Heart left ventricle (tissue), 13 donors: ENCODE measurements around the gene DMTF1.

Experiments
- CTCF ChIP-seq, 12 donors: fragments of 200-600 bp; sonication (generic) in 4 of 12; IDR thresholded peaks; one replicate each; pipeline versions ENCODE4 v1.5.0 to v1.8.0; 2018 to 2022; ENCODE audit warnings: antibody characterized with exemption in 12 of 12, mild to moderate bottlenecking in 5 of 12
- POLR2A ChIP-seq, 2 donors: fragments of 450-650 bp; IDR thresholded peaks; one replicate each; pipeline ENCODE4 v1.6.1; 2017; ENCODE audit warnings: antibody characterized with exemption in 2 of 2, mild to moderate bottlenecking in 2 of 2, moderate library complexity in 2 of 2
- donor health status: ischemic (EF 13 %, LVEDD 7.1; RV severe dilation, severe dysfunction).
- donor health status: DM: no; HTN: yes; CAD: no.
- donor health status: DM: no; HTN: no; CAD: no.
- donor health status: ischemic (EF 25% LVEDD 6.9; RV normal size, moderate dysfunction).
- donor health status: ischemic (EF 25% LVEDD 5.7; RV mildly dilated, moderate dysfunction).
- donor health status: ischemic (EF 35%, LVEDD 5.7; RV mildly dilated, moderate dysfunction).
- donor health status: nonischemic (EF 11% LVEDD 7.7; RV severe dilation, severe dysfunction).
- donor health status: DM: yes; HTN: yes; CAD: no.
- donor health status: PGD.
- donor health status: ischemic (EF 29% LVEDD 5.4; RV normal size, mild dysfunction).
- donor health status: nonischemic (EF 23%, LVEDD 6.1; RV moderate dilation, normal function).

GRCh38 chr7:87140271-87140748 is 11.9 kb upstream of the DMTF1 start:
- TF ChIP-seq CTCF (IDR thresholded peaks at IDR 0.05): no peak
- no peak for TF ChIP-seq POLR2A (IDR thresholded peaks at IDR 0.05)
